H1 (cell line): ENCODE results near the gene ATP13A2. TPM values are rescaled to one million over a fixed set of nuclear protein-coding genes. Genes with fewer than 3 reads are reported as not detected.

Experiments used
- CTCF ChIA-PET: fragments of 300-600 bp; sonication (Branson Sonifier 250); formaldehyde crosslinking; loops from one replicate; lab custom pipeline; 2021; ENCODE audit not compliant: partially characterized antibody; lab: Charles Lee
- POLR2A ChIA-PET: fragments of 300-600 bp; sonication (Branson Sonifier 250); formaldehyde crosslinking; loops from one replicate; lab custom pipeline; 2021; ENCODE audit warnings: inconsistent platforms; ENCODE audit not compliant: partially characterized antibody; lab: Charles Lee
- DNase-seq, 2 experiments: peaks; one replicate each; pipeline versions ENCODE4 v3.0.0 to v3.0.0-alpha.2; 2010 to 2022; ENCODE audit warnings: low spot score in 2 of 2, low read depth in 1 of 2, mixed read lengths in 1 of 2
- FAIRE-seq: peaks from 2 replicates; lab custom pipeline; 2011; peaks lifted over from hg19 to GRCh38; lab: Jason Lieb, UNC
- H2AFZ ChIP-seq: 2 replicates; pipeline ENCODE4 v1.8.1; 2012; ENCODE audit warnings: low read length, inconsistent platforms
- H2AK5ac ChIP-seq: 2 replicates; pipeline ENCODE4 v1.6.1; 2013; ENCODE audit warnings: low read depth, low read length
- H2BK120ac ChIP-seq: replicated peaks from 2 replicates; pipeline ENCODE3; 2013; ENCODE audit warnings: low read depth, low read length, inconsistent platforms
- H2BK12ac ChIP-seq: 2 replicates; pipeline ENCODE4 v1.6.1; 2013; ENCODE audit warnings: low read depth, low read length
- H2BK15ac ChIP-seq: 2 replicates; pipeline ENCODE4 v1.6.1; 2013; ENCODE audit warnings: low read length
- H2BK20ac ChIP-seq: 2 replicates; pipeline ENCODE4 v1.6.1; 2013; ENCODE audit warnings: low read length
- H2BK5ac ChIP-seq: 2 replicates; pipeline ENCODE4 v1.6.1; 2013; ENCODE audit warnings: low read depth, low read length
- H3K14ac ChIP-seq: 2 replicates; pipeline ENCODE4 v1.6.1; 2013; ENCODE audit warnings: inconsistent platforms; ENCODE audit not compliant: insufficient read length
- H3K18ac ChIP-seq: 2 replicates; pipeline ENCODE4 v1.6.1; 2013; ENCODE audit warnings: low read length; ENCODE audit errors: extremely low read depth
- H3K23ac ChIP-seq: 2 replicates; pipeline ENCODE4 v1.6.1; 2013; ENCODE audit warnings: inconsistent platforms; ENCODE audit not compliant: insufficient read length
- H3K23me2 ChIP-seq: 2 replicates; pipeline ENCODE4 v1.6.1; 2013; ENCODE audit warnings: low read depth, low read length
- H3K27ac ChIP-seq: 2 replicates; pipeline ENCODE4 v1.6.1; 2011; ENCODE audit warnings: low read depth, low read length, inconsistent platforms
- H3K27me3 ChIP-seq, 4 experiments: replicated peaks in 1 of 4; 1 replicate in 1 of 4; 2 replicates in 3 of 4; pipeline versions ENCODE4 v1.6.1 to v1.8.1; 2011 to 2013; ENCODE audit warnings: low read length in 3 of 4, mild to moderate bottlenecking in 3 of 4, inconsistent platforms in 2 of 4, mixed read lengths in 2 of 4, moderate library complexity in 1 of 4; ENCODE audit not compliant: control insufficient read depth in 3 of 4, insufficient read depth in 3 of 4; ENCODE audit errors: extremely low read depth in 1 of 4
- H3K36me3 ChIP-seq, 4 experiments: 2 replicates each; pipeline versions ENCODE4 v1.6.1 to v1.8.1; 2011 to 2013; ENCODE audit warnings: mild to moderate bottlenecking in 4 of 4, low read length in 3 of 4, moderate library complexity in 2 of 4, control low read depth in 1 of 4, inconsistent platforms in 1 of 4; ENCODE audit not compliant: insufficient read depth in 4 of 4, control insufficient read depth in 2 of 4
- H3K4ac ChIP-seq: replicated peaks from 2 replicates; pipeline ENCODE3; 2013; ENCODE audit warnings: low read length, low read depth, mixed read lengths, inconsistent platforms; ENCODE audit not compliant: insufficient read length
- H3K4me1 ChIP-seq, 4 experiments: replicated peaks in 1 of 4; 1 replicate in 1 of 4; 2 replicates in 3 of 4; pipeline versions ENCODE4 v1.6.1 to v1.8.1; 2011 to 2013; ENCODE audit warnings: low read length in 3 of 4, inconsistent platforms in 2 of 4, mixed read lengths in 1 of 4; ENCODE audit not compliant: insufficient read depth in 4 of 4, control insufficient read depth in 3 of 4
- H3K4me2 ChIP-seq, 2 experiments: 2 replicates each; pipeline versions ENCODE4 v1.6.1 to v1.8.1; 2011 to 2013; ENCODE audit warnings: low read depth in 2 of 2, low read length in 2 of 2, control low read depth in 1 of 2, inconsistent platforms in 1 of 2, mild to moderate bottlenecking in 1 of 2; ENCODE audit not compliant: insufficient read depth in 1 of 2
- H3K4me3 ChIP-seq, 4 experiments: fragments of 200-600, 300-600 bp in 1 of 4; sonication (generic), shearing (Covaris generic), sonication (Bioruptor Twin) in 1 of 4; 2 replicates each; pipeline versions ENCODE4 v1.5.1 to v1.8.1; 2011 to 2016; ENCODE audit warnings: low read length in 4 of 4, low read depth in 3 of 4, control low read depth in 2 of 4, inconsistent platforms in 2 of 4, mild to moderate bottlenecking in 2 of 4, mixed read lengths in 1 of 4, moderate library complexity in 1 of 4; ENCODE audit not compliant: insufficient read depth in 2 of 4; ENCODE audit errors: extremely low read depth in 1 of 4
- H3K56ac ChIP-seq: replicated peaks from 2 replicates; pipeline ENCODE3; 2013; ENCODE audit warnings: low read depth, mild to moderate bottlenecking, mixed read lengths, low read length, inconsistent platforms; ENCODE audit not compliant: insufficient read length
- H3K79me1 ChIP-seq: 2 replicates; pipeline ENCODE4 v1.6.1; 2013; ENCODE audit warnings: low read depth, low read length, control low read depth
- H3K79me2 ChIP-seq, 2 experiments: 2 replicates each; pipeline versions ENCODE4 v1.6.1 to v1.8.1; 2012 to 2013; ENCODE audit warnings: low read length in 2 of 2, mild to moderate bottlenecking in 2 of 2, inconsistent platforms in 1 of 2; ENCODE audit not compliant: insufficient read depth in 2 of 2, control insufficient read depth in 1 of 2
- H3K9ac ChIP-seq, 4 experiments: replicated peaks in 1 of 4; 1 replicate in 1 of 4; 2 replicates in 3 of 4; pipeline versions ENCODE4 v1.6.1 to v1.8.1; 2011 to 2013; ENCODE audit warnings: low read depth in 3 of 4, low read length in 3 of 4, control low read depth in 2 of 4, mild to moderate bottlenecking in 2 of 4, moderate library complexity in 2 of 4, inconsistent platforms in 1 of 4; ENCODE audit errors: extremely low read depth in 1 of 4
- H3K9me3 ChIP-seq, 2 experiments: 2 replicates each; pipeline versions ENCODE4 v1.6.1 to v1.8.1; 2012 to 2013; ENCODE audit warnings: mild to moderate bottlenecking in 2 of 2, moderate library complexity in 2 of 2, control low read depth in 1 of 2, inconsistent platforms in 1 of 2, low read depth in 1 of 2, low read length in 1 of 2, mixed read lengths in 1 of 2; ENCODE audit not compliant: insufficient read depth in 2 of 2
- H4K20me1 ChIP-seq, 2 experiments: replicated peaks in 1 of 2; 2 replicates each; pipeline versions ENCODE3 to v1.8.1; 2011 to 2013; ENCODE audit warnings: inconsistent platforms in 2 of 2, low read length in 2 of 2, mild to moderate bottlenecking in 1 of 2; ENCODE audit not compliant: insufficient read depth in 2 of 2, control insufficient read depth in 1 of 2
- H4K5ac ChIP-seq: 2 replicates; pipeline ENCODE4 v1.6.1; 2013; ENCODE audit warnings: low read length, low read depth, mixed read lengths, inconsistent platforms; ENCODE audit not compliant: insufficient read length
- H4K8ac ChIP-seq: 2 replicates; pipeline ENCODE4 v1.8.0; 2013; ENCODE audit warnings: mild to moderate bottlenecking, moderate library complexity, low read length, inconsistent platforms; ENCODE audit not compliant: insufficient read depth; ENCODE audit errors: extremely low read depth
- H4K91ac ChIP-seq: replicated peaks from 2 replicates; pipeline ENCODE3; 2013; ENCODE audit warnings: low read length, mixed read lengths, inconsistent platforms; ENCODE audit not compliant: insufficient read length
- ASH2L ChIP-seq: fragments of 200-600, 300-600 bp; sonication (generic); IDR thresholded peaks from one replicate; pipeline ENCODE4 v1.7.1; 2017; ENCODE audit warnings: low read length
- CEBPB ChIP-seq: IDR thresholded peaks from 2 replicates; pipeline ENCODE4 v1.6.1; 2012; ENCODE audit warnings: low read depth, low read length
- EGR1 ChIP-seq: IDR thresholded peaks from 2 replicates; pipeline ENCODE4 v1.6.1; 2011; ENCODE audit warnings: low read depth, low read length, borderline replicate concordance
- HDAC2 ChIP-seq, 2 experiments: fragments of 300-600 bp in 1 of 2; sonication (generic) in 1 of 2; IDR thresholded peaks; 2 replicates each; pipeline ENCODE4 v1.6.1; 2011 to 2012; ENCODE audit warnings: low read depth in 2 of 2, low read length in 2 of 2, mild to moderate bottlenecking in 2 of 2, moderate library complexity in 2 of 2, borderline replicate concordance in 1 of 2, inconsistent platforms in 1 of 2
- MAFK ChIP-seq: IDR thresholded peaks from 2 replicates; pipeline ENCODE4 v1.6.1; 2012; ENCODE audit warnings: low read depth, mild to moderate bottlenecking, improper control_type of control experiment, low read length
- MAX ChIP-seq: IDR thresholded peaks from 2 replicates; pipeline ENCODE4 v1.6.1; 2012; ENCODE audit warnings: inconsistent platforms
- PHF8 ChIP-seq: fragments of 200-600 bp; sonication (generic); conservative IDR thresholded peaks from 2 replicates; pipeline ENCODE4 v1.7.1; 2012; ENCODE audit warnings: low read depth, mild to moderate bottlenecking, inconsistent platforms, low read length, moderate library complexity
- RAD21 ChIP-seq, 2 experiments: IDR thresholded peaks in 1 of 2; conservative IDR thresholded peaks in 1 of 2; 2 replicates each; pipeline ENCODE4 v1.6.1; 2011; ENCODE audit warnings: low read depth in 2 of 2, low read length in 2 of 2, improper control_type of control experiment in 1 of 2, inconsistent platforms in 1 of 2, mild to moderate bottlenecking in 1 of 2, moderate library complexity in 1 of 2
- RBBP5 ChIP-seq: IDR thresholded peaks from 2 replicates; pipeline ENCODE4 v1.7.1; 2012; ENCODE audit warnings: low read depth, mild to moderate bottlenecking, inconsistent platforms, low read length, moderate library complexity, borderline replicate concordance
- TBP ChIP-seq: IDR thresholded peaks from 2 replicates; pipeline ENCODE4 v1.6.1; 2011; ENCODE audit warnings: low read depth, low read length, improper control_type of control experiment
- YY1 ChIP-seq: IDR thresholded peaks from 2 replicates; pipeline ENCODE4 v1.6.1; 2011; ENCODE audit warnings: low read depth, mild to moderate bottlenecking, low read length
- WGBS, 2 experiments: shearing (Covaris generic) in 1 of 2; methylation state at CpG; one replicate each; pipeline versions ENCODE4 v1.1.6 to v1.1.7; 2013 to 2015; ENCODE audit warnings: low lambda C conversion rate in 2 of 2, mixed read lengths in 2 of 2, inconsistent platforms in 1 of 2, low coverage in 1 of 2, missing lambda C conversion rate in 1 of 2; ENCODE audit not compliant: insufficient replicate concordance in 2 of 2, insufficient coverage in 1 of 2, insufficient read length in 1 of 2; ENCODE audit errors: extremely low coverage in 1 of 2, missing lambda C conversion rate in 1 of 2; 5-methylcytosine and 5-hydroxymethylcytosine counted together
- polyA plus RNA-seq, 7 experiments: library from polyadenylated mRNA; depleted of rRNA in 3 of 7; stranded (reverse) in 5 of 7; unstranded in 2 of 7; fragments of >200 nt in 5 of 7; fragments of 200-250 nt in 2 of 7; gene quantifications; 1 replicate in 5 of 7; 2 replicates in 1 of 7; 4 replicates in 1 of 7; pipeline versions ENCODE4 v1.2.1 to v1.2.3, GENCODE V29; 2011 to 2013; ENCODE audit warnings: missing spikeins in 2 of 7, mixed read lengths in 2 of 7
- total RNA-seq: library from RNA; stranded (reverse); fragmentation: NEBNext Ultra II Directional; extraction: Animal tissue kit (Norgen Biotek cat#: 25700); gene quantifications from 2 replicates; pipeline ENCODE4 v1.2.1, GENCODE V29; 2021

Gene ATP13A2
- total and polyA plus RNA-seq, 2 of the 8 experiments (the other 6 are each of a cell fraction or from before 2014, with no cell fraction given) = 82.1 to 83.6 TPM

- Histone ChIP-seq H3K18ac (no peak overlapping the region), H3K36me3 (no peaks in the 10 kb centered on the region), H3K14ac (no peak overlapping the region), H3K79me2 (no peaks in the 10 kb centered on the region), H3K27ac (no peak overlapping the region), H3K4me1 (peaks cover 4 to 9% (median 6%) of the 10 kb centered on the region in 4 experiments; a peak in 5 of 7 replicates), H2BK5ac (no peak overlapping the region), H3K23ac (no peak overlapping the region), H4K5ac (no peak overlapping the region), H3K27me3 (no peaks in the 10 kb centered on the region), H2AK5ac (no peak overlapping the region), H3K9me3 (no peaks in the 10 kb centered on the region), H3K9ac (no peak overlapping the region), H2BK120ac (no peak overlapping the region), H4K91ac (no peak overlapping the region), H2BK12ac (no peak overlapping the region), H2BK15ac (no peak overlapping the region), H3K4me3 (no peak overlapping the region), H2AFZ (no peak overlapping the region), H3K56ac (no peak overlapping the region), H3K23me2 (no peaks in the 10 kb centered on the region), H3K79me1 (no peaks in the 10 kb centered on the region), H2BK20ac (no peak overlapping the region), H4K8ac (no peak overlapping the region), H3K4me2 (0 out of 4 replicates have a peak overlapping the region, but pooled peaks of 1 of the 2 experiments have one; percentile 10), H3K4ac (no peak overlapping the region), H4K20me1 (no peaks in the 10 kb centered on the region)
- DNase-seq = peak; percentile 77 to 79
- FAIRE-seq = peak; percentile 92
- POLR2A ChIA-PET = interaction anchor here (1.1 kb wide), 1 partner anchor 62 kb away, joined by 3 read pairs; no protein-coding TSS in a partner anchor
- 52% methylated on average over 12 of the region's 12 CpGs; no CpG with 5 or more reads in 1 of the 2 experiments for whole genome bisulfite sequencing, 2 experiments
- CTCF ChIA-PET = interaction anchor here (0.5 to 7.8 kb wide), 32 partner anchors 10 to 346 kb away, joined by 3 to 111 read pairs (median 4); partner anchors contain the start of gene PADI2
- TF ChIP-seq EGR1 = no peak
- no peak for TF ChIP-seq TBP
- no peak for TF ChIP-seq ASH2L
- TF ChIP-seq YY1 = peak; percentile 73; the same call in 1 of the 2 replicates
- no peak for TF ChIP-seq HDAC2 (IDR thresholded peaks at IDR 0.05; ENCODE audit: borderline replicate concordance in 1 of 2, low read depth in 2 of 2, low read length in 2 of 2)
- no peak for TF ChIP-seq RBBP5
- TF ChIP-seq MAX = peak; percentile 57; the same call in 1 of the 2 replicates
- no peak for TF ChIP-seq PHF8
- TF ChIP-seq MAFK = no peak
- no peak for TF ChIP-seq CEBPB
- peak; percentile 95 to 97 for TF ChIP-seq RAD21 (IDR thresholded peaks at IDR 0.05 in 1 of 2, conservative IDR thresholded peaks at IDR 0.05 in 1 of 2; ENCODE audit: low read depth in 2 of 2, low read length in 2 of 2)
Observed at GRCh38 chr1:17059391-17060305, 47.9 kb upstream of the ATP13A2 start.
